DMS53 (cell line): ENCODE measurements around the gene LRRC31.

ENCODE experiments used
- DNase-seq: peaks from one replicate; lab custom pipeline; 2025; lab: John Stamatoyannopoulos, UW

The LRRC31 gene

DNA sequence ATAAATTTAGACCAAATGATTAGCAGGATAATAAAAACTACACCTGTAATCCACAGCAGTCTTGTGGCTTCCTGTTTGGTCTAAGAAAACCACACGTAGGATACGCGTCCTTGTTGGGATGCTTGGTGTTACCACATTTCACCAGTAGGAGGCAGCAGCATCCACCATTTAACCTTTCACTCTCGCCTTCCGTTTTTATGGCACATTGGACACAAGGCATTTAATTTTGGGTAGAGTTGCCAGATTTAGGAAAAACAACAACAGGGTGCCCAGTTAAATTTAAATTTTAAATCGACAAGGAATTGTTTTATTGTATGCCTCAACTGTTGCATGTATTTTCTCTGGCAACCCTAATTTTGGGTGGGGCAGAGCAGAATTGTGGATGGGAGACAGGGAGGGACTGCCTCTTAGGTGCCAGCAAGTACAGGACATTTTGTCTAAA lies 6.3 kb downstream of the LRRC31 start:
- DNase-seq, result peak; percentile 80

DNA sequence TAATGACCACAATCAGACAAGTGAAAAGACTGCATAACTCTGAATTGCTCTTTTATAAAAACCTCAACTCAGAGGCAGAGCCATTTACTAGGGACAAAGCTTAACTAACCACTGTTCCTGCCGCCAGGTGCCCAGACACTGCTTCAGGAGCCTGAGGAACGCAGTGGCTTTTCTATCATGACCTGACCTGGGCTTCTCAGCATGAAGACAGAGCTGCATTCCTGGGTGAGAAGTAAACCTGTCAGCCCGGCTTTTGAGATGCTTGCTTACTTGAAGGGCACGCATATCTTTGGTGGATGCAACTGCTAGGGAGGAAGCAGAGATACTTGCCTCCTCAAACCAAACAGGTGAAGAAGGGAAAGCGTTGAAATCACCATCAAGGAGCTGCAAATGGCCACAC lies 7.9 kb downstream of the LRRC31 start:
- no peak for DNase-seq

DNA sequence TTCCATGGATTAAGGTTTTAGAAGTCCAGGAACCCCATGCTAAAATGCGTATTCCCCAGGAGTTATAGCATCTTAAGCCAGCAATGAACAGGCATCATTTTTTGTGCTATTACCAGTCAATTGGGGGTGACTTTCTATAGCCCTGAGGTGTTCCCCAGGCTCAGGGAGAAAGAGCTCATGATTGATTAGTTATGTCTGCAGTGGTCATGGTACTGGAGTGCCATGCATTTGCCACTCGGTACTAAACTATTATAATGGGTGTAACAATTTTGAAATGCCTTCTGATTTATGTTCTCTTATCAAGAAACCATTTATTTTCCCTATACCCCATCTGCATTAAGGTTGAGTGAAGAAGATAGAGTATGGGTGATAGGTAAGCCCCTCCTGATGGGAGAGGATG lies 11.9 kb downstream of the LRRC31 start:
- DNase-seq, result no peak

DNA sequence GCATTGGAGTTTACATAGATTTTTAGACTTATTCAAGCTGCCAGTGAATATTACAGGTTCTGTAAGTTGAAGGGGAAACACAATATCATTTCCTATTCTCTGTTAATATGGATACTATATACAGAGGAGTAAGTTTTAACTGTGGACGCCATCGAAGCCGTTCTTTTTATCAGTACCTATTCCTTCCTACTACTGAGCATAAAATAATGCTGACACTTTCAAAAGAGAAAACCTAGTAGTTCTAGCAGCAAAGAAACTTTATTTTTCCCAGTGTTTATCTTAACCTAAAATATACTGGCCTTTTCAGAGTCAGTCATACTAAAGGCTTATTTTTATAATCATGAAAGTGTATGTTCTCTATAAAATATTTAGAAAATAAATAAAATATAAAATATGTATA lies 14.2 kb downstream of the LRRC31 start:
- DNase-seq, result no peak

DNA sequence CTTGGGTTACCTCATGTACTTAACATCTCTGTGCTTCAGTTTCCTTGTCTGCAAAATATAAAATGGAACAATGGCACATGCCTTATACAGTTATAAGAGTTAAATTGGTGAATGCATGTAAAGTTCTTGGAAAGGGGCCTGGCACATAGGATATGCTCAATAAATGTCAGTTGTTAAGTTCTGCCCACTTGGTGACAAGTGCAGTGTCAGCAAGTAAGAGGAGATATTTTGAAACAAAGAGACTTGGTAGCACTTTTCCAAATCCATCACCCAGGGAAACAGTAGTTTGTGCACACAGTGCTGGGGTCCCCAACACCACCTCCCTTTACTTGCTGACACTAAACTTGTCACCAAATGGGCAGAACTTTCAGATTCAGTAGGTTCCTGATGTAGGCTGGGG lies 19.1 kb downstream of the LRRC31 start:
- DNase-seq, result no peak

DNA sequence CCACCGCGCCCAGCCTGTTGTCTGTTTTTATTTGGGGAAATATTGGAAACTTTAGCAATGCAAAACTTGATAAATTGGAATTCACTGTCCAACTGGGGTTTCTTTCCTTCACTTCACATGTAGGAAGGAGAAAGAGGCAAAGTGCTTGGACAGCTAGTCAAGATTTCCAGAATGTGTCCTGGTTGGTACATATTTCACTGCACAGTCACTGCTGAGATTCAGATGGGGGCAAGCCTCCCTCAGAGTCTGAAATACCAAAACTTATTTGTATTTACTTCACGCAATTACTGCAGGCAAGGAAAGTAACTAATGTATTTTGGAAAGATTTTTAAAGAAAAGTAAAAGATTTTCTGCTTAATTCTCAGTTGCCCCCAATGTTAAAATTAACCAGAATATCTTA lies 21.0 kb downstream of the LRRC31 start:
- DNase-seq, result no peak

DNA sequence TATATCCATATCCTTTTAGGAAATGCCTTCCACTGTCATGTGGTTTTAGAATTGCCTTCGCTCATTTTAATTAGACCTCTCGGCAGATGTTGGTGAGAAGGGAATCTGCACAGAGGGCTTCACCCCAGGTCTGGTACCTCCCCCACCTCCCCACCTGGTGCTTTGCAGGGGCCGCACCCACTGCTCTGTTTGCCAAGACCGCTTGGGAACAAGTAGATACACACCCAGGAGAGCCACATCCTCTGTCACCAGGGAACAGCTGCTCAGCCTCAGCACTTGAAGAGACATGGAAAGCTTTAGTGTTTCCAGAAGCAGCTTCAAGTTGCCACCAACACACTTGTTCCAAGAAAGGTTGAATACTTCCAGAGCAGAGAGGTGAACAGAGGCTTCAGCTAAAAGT lies 21.8 kb downstream of the LRRC31 start:
- peak; percentile 71 for DNase-seq

DNA sequence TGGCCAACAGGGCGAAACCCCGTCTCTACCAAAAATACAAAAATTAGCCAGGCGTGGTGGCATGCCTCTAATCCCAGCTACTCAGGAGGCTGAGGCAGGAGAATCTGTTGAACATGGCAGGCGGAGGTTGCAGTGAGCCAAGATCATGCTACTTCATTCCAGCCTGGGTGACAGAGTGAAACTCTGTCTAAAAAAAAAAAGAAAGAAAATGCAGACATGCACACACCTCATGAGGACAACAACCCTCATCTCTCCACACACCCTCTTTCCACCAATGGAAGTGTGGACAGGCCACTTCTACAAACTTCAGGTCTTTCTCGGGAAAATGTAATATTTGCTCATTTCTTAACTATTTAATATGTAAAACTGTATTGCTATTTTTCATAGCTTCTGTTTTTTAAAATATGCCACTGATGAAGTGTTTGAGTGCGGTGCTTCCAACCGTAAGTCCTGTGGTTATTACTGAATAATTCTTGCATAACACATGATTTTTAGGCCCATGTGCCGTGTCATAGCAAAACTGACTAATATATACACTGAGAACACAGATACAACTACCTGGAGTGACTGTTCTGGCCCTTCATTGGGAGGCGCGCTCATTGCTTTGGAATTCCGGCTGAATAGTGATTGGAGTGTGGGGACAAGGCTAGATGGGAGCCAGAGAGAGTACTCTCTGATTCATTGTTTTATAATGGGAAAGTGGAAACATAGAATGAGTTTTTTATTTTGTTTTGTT lies 23.1 kb downstream of the LRRC31 start:
- no peak for DNase-seq

DNA sequence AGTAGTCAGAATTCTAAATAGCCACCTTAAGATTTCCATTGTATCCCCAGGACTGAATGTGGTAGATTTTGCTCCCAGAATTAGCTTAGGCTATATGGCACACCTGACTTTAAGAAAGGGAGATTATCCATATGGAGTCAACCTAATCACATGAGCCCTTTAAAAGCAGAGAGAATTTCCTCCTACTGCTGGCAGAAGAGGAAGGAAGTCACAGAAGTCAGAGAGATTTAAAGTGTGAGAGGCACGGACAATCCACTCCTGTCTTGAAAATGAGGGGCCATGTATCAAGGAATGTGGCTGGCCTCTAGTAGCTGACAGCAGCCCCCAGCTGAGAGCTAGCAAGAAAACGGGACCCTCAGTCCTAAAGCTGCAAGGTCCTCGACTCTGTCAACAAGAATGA lies 26.8 kb downstream of the LRRC31 start:
- DNase-seq, result no peak

DNA sequence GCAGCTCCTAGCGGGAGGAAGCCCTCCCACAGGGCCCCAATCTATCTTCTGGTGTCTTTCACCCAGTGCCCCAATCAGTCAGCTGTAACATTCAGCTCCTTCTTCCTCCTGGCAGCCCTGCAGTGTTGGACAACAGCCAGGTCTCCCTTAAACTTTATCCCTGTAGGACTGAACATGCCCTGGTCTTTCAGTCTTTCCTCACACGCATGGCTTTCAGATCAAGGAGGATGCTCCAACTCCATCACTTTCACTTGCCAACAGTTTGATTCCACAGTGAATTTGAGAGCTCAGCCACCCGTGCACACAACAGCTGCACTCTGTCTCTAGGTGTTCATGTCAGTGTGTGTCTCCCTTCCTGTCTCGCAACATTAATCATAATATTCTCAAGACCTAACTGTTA lies 28.6 kb downstream of the LRRC31 start:
- DNase-seq, result no peak

DNA sequence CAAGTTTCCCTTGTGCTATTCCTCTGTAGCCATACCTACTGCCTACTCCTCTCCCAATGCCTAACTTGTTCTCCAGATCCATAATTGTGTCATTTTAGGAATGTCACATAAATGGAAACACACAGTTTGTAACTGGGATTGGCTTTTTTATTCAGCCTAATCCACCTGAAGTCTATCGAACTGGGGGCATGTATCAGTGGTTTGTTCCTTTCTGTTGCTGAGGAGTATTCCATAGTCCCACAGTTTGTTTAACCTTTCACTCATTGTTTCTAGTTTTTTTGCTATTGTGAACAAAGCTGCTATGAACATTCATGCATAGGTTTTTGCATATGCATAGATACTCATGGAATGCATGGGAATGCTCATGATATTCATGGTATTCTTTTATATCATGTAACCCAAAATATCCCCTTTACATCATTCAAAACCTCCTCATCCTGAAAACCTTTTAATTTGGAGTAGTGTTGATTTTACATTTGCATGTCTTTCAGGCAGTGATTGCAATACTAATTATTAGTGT lies 31.2 kb downstream of the LRRC31 start:
- DNase-seq, result no peak

DNA sequence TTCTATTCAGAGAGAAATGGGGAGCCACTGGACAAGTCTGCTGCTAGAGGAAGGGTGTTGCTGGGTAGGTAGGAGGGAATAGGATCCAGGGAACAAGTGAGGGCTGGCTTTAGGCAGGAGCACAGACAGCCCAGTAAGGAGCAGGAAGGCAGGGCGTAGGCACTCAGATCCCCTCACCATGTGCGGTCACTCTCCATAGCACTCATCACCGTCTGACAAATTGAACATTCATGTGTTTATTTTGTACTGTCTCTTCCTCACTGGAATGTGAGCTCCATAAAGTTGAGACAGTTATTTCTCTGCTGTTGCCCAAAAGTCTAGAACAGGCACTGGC lies 32.8 kb downstream of the LRRC31 start:
- DNase-seq, result no peak

DNA sequence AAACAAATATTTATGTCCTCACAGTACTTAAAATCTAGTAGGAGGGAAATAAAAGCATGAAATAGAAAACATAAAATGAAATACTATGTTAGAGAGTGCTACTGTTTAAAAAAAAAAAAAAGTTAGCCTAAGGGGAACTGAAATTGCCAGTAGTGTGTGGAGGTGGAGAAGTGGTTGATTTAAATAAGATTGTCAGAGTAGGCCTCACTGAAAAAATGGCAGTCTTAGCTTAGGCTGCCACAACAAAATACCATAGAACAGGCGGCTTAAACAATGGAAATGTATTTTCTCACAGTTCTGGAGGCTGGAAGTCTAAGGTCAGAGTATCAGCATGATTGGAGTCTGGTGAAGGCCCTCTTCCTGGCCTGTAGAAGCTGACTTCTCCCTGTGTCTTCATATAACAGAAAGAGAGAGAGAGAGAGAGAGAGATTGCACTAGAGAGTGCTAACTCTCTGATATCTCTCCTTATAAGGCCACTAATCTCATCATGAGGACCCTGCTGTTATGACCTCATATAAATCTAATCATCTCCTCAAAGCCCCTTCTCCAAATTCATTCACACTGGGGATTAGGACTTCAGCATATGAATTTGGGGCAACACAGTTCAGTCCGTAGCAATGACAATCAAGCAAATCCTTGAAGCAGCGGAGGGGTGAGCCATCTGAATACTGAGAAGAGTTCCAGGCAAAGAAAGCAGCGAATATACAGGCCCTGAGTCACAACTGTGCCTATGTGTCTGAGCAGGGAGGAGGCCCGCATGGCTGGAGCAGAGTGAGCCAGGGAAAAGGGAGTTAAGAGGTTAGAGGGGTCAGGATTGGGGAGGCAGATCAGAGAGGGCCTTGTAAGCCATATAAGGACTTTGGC lies 33.4 kb downstream of the LRRC31 start:
- DNase-seq, result no peak

DNA sequence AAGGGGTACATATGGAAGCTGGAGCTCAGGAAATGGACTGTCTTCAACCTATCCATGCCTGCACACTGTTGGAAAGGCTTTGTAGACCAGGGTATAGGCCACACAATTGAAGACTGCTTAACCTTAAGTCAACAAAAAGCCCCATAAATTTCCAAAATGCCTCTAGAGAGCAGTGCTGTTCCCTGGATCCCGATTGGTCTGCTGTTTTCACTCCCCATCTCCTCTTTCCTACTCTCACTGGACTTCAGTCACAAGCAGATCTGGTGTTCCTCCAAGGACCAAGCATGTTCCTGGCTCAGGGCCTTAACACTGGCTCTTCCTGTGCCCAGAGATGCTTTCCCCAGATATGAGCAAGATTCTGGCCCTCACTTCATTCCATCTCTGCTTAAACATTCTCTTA lies 34.2 kb downstream of the LRRC31 start:
- no peak for DNase-seq

DNA sequence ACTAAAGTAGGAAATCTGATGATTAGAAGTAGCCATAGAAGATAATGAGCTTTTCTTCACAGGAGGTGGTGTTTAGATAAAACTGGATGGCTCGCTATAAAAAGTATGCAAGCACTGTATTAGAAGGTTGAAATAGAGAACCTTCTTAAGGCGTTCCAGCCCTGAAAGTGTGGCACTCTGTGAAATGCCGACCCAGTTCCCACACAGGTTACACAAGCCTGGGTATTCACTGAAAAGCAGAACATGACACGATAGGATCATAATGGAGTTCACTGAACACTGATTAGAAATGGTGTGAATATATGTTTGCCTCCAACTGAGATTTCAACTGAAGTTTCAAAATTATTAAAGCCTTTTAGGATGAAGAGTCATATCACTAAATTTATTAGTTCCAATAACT lies 42.0 kb downstream of the LRRC31 start:
- DNase-seq, result no peak

DNA sequence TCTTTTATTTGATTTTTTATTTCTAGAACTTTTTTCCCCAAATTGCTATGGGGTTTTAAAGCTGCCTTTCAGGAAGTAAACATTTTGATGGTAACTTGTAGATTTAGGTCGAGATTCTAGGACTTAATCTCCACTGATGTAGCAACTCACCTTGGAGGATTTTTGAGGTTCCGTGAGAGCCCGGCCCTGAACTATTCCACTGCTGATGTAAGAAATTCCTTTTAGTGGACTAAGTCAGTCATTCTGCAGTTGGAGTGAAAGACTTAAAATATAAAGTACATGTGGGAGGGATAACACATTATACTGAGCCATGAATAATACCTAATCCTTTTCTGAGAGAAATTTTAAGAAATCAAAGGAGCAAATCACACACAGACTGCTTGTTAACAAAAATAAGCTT lies 44.4 kb downstream of the LRRC31 start:
- DNase-seq, result no peak

DNA sequence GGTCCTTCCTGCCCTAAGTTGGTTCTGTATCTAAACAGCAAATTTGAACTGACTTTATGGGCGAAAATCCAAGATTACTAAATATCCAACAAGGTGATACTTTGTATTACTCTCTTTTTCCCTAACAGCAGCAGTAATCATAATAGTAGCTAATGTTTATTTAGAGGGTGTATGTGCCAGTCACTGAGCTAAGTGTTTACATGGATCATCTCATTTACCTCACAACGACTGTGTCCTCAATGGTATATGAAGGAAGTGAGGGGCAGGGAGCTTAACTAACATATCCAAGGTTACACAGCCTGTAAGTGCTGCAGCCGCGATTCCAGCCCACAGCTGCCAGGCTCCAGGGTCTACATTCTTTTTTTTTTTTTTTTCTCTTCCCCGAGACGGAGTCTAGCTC lies 46.8 kb downstream of the LRRC31 start:
- DNase-seq, result peak; percentile 89

DNA sequence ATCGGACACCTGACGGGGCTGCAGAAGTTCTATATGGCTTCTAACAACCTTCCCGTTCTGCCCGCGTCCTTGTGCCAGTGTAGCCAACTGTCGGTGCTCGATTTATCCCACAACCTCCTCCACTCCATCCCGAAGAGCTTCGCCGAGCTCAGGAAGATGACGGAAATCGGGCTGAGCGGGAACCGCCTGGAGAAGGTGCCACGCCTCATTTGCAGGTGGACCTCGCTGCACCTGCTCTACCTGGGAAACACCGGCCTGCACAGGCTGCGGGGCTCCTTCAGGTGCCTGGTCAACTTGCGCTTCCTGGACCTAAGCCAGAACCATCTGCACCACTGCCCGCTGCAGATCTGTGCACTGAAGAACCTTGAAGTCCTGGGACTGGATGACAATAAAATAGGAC lies 47.2 kb downstream of the LRRC31 start:
- peak; percentile 90 for DNase-seq

DNA sequence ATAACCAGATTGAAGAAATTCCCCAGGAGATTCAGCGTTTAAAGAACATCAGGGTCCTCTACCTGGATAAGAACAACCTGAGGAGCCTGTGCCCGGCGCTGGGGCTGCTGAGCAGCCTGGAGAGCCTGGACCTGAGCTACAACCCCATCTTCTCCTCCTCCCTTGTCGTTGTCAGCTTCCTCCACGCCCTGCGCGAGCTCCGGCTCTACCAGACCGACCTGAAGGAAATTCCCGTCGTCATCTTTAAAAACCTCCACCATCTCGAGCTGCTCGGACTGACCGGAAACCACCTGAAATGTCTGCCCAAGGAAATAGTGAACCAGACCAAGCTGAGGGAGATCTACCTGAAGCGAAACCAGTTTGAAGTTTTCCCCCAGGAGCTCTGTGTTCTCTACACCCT lies 47.6 kb downstream of the LRRC31 start:
- DNase-seq, result no peak

DNA sequence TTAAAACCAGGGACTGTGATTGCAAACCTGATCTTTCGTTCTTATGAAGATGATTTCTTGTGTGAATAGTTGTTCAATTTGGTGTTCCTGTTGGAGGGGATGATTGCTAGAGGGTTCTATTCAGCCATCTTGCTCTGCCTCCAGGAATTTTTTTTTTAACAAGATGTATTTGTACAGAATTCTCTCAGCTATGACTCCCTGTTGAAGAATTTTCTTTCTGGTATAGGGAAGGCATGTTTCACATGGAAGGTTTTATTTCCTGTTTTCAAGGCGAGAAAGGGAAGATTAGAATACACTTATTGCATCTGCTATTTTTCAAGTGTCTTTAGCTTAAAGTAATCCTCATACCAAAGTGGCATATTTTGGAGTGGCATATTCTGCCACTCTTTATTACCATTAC lies 51.4 kb downstream of the LRRC31 start:
- no peak for DNase-seq

DNA sequence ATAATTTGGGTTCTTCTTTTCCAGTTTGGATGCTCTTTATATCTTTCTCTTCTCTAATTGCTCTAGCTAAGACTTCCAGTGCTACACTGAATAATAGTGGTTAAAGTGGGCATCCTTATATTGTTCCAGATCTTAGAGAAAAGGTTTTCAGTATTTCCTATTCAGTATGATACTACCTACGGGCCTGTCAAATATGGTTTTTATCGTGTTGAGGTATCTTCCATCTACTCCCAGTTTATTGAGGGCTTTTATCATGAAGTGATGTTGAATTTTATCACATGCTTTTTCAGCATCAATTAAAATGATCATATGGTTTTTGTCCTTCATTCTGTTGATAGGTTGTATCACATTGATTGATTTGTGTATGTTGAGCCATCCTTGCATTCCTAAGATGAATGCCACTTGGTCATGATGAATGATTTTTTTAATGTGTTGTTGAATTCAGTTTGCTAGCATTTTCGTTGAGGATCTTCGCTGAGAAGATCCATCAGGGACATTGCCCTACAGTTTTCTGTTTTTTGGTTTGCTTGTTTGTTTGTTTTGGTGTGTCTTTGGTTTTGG lies 54.1 kb downstream of the LRRC31 start:
- DNase-seq, result no peak

DNA sequence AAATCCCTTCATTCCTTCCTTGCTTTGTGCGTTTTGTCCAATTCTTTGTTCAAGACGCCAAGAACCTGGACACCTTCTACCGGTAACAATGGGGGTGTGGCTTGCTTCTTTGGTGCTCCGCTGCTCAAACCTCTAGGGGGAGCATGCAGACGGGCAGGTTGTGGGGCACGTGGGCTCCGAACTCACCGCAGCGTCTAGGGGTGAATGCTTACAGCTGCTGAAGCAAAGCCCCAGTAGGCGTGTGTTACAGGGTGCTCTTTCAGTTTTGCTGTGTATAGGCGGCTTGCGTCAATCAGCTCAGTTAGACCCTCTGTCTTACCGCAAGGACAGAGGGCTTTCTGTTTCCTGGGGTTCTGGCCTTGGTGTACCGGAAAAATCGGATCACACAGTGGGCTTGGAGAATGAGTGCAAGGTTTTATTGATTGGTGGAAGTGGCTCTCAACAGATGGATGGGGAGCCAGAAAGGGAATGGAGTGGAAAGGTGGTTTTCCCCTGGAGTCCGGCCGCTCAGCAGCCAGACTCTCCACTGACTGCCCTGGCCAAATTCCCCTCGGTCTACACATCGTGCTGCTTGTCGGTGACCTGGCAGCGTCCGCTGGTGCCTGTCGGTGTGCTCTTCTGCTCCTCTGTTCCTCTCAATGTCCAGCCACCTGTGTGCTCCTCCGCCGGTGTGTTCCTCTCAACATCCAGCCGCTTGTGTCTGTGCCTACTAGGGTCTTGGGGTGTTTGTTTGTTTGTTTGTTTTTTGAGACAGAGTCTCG lies 55.8 kb downstream of the LRRC31 start:
- DNase-seq, result peak; percentile 92
